Measurements from ENCODE around the gene RAD51B.
A peak's percentile ranks its signal among the peaks of the same experiment; 100 is the strongest.

The RAD51B gene

DNA sequence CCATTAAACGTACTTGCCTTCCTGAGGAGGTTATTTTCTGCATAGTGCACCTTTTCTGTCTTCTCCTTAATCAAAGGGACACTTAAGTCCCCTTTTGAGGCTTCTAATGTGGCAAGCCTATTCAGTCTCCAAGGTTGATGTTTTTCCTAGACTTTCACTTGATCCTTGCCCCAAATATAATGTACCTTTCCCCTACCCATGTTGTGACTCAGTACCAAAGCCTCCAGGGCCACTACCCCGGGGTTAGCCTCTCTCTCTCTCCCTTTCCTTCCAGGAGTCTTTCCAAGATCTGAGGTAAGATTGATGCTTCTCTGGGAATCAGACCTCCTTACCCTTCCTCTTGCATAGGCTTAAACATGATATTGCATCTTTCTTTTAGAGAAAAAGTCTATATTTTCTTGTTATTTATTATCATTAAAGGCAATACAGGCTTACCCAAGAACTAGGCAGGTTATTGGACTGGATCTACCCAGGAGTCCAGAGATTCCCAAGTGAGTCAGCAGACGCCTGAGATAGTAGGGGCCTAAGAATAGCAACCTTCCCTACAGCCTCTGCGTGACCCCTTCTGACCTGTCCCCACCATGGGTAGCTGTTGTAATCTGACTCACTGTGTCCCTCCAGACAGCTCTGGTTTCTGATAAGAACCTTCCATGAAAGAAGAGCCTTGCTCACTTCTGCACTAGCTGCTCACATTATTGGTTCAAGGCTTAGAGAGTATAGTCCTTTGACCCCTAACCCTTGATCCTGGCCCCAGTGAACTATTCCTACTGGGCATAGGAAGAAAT, 800.4 kb downstream of the RAD51B start:
- DNase-seq: no peak

- DNase-seq: peak; percentile 29
Measured at GRCh38 chr14:68621400-68622365, 802.1 kb downstream of the RAD51B start.

GRCh38 chr14:68622856-68623255, 803.3 kb downstream of the RAD51B start:
- DNase-seq: peak; percentile 33

GRCh38 chr14:68623307-68623706, 803.7 kb downstream of the RAD51B start:
- DNase-seq: peak; percentile 12

DNA sequence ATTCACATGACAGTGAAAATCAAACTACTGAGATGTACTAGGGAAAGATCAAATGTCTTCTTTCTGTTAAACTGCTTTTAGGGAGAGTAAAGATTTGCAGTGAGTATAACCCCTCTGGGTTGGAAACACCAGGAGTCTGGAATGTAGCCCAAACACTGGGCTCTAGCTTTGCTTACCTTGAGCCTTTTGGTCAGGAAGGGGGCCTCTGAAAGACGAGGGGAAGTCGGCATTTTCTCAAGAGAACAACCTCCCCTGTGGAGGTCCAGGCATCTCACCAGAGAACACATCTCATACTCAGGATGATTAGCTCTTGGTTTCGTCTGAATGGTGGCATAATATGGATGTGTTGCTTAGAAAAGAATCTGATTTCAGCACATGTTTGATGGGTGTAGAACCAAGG, 804.2 kb downstream of the RAD51B start:
- no peak for DNase-seq

DNA sequence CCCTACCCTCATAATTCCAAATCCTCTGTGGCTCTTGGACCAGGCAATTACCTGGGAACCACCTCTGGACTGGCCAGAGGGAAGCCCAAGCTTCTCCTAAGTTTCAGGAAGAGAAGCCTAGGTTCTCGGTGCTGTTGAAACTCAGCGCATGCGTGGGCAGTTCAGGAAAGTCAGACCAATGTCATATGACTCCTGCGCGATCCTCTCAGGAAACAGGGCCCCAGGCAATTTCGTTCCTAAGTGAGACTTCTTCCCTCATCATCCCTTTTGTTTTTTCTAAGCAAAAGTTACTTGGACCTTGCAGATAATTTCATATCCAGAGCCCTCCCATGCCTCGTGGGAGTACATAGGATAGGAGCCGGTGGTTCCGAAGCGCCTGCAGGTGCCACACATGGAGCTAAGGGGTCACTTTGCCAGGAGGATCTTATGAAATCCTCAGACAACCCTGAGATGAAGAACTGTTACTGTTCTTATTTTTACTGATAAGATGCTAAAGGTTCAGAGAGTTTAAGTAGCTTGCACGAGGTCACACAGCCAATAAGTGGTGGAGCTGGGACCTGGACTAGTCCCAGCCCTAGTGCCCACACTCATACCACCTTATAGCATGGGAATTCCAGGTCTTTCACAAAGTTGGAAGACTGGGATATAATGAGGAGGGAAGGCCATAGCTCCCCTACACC, 805.1 kb downstream of the RAD51B start:
- no peak for DNase-seq

DNA sequence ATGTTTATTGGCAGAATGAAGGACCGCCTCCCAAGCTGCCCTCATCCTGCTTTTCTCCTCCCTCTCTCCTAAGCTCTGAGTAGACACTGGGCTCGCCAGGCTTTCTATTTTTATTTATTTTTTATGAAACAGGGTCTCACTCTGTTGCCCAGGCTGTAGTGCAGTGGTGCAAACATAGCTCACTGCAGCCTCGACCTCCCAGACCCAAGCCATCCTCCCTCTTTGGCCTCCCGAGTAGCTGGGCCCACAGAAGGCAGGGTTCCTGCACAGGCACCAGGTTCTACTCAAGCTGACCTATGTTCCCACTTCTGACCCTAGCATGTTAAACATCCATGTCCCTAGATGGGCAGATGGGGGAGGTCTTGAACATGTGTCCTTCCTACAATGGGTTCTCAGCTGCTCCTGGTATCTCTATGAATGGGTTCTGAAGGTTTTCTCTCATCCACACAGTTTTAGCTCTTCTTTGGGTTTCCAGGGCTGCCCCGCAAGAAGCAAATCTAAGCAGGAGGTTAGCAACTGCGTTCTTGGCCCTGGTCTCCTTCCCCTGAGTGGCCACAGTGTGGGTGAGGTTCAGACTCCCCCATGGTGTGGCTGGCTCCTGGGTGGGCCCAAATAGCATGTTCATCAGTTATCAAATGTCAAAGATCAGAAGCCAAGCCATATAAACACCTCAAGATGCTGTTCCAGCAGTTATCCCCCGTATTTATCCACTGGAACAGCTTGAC, 805.9 kb downstream of the RAD51B start:
- DNase-seq: no peak

DNA sequence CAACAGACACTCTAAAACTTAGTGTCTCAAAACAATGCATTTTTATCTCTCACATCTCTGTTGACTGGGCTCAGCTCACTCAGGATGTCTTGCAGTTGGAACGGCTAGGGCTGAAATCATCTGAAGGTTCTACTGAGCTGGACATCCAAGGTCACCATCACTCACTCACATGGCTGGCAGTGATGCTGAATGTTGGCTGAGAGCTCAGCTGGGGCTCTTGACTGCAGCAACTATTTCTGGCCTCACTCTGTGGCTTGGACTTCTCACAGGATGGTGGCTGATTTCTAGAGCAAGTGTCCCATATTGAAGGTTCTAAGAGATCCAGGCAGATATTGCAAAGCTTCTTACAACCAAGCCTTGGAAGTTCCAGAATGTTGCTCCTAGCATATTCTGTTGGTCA, 806.8 kb downstream of the RAD51B start:
- DNase-seq: no peak

- no peak for DNase-seq
Measured at GRCh38 chr14:68627050-68627867, 807.7 kb downstream of the RAD51B start.

- DNase-seq: no peak
Measured at GRCh38 chr14:68627868-68628604, 808.5 kb downstream of the RAD51B start.

- no peak for DNase-seq
Measured at GRCh38 chr14:68628605-68629310, 809.2 kb downstream of the RAD51B start.

DNA sequence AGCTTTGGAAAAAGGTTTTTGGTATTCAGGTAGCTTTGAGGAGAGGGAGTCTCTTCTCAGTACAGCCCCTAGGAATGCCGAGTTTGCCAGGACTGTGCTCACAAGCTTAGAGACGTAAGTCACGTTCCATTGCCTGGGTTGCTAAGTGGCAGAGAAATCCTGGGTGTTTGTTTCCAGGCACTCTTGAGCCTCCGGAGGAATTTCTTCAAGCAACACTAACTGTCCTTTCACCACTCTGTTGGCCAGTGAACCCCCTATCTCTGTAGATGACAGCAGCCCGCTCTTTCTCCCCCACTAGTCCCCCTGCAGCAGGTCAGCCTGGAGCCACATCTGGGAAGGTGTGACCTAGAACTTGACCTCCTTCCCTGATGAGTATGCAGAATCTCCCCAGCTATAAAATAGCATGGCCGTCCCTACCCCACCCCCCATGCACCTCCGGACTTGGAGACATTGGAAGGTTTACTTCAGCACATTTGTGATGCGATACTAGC, 810.5 kb downstream of the RAD51B start:
- no peak for DNase-seq

GRCh38 chr14:68630611-68631393, 811.2 kb downstream of the RAD51B start:
- no peak for DNase-seq

DNA sequence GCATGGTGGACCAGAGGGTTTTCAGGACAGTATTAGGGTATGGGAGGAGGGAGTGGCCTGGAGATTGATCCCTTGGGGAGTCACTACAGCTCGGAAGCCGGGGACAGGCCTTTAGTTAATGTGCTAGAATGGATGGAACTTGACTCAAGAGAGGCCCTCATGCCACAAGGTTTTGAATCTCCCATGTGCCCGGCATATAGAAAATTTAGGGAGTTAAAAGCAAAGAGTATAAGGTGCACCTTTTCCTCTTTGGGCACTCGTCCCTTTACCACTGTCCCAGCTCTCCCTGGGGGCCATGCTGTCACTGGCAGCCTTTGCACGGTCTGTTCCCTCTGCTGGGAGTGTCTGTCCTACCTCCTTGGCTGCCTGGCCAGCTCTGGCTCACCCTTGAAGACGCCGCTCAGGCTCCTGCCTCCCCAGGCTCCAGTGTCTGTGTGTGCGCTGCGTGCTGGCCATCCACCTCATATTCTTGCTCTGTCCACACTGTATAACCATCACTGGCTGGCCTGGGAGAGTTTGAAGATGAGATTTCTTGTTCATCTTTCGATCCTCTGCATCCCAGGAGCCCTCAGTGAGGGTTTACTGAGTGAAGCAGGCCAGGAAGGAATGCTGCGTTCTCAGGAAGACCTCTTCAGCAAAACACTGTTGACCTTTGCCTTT, 811.9 kb downstream of the RAD51B start:
- DNase-seq: no peak

DNA sequence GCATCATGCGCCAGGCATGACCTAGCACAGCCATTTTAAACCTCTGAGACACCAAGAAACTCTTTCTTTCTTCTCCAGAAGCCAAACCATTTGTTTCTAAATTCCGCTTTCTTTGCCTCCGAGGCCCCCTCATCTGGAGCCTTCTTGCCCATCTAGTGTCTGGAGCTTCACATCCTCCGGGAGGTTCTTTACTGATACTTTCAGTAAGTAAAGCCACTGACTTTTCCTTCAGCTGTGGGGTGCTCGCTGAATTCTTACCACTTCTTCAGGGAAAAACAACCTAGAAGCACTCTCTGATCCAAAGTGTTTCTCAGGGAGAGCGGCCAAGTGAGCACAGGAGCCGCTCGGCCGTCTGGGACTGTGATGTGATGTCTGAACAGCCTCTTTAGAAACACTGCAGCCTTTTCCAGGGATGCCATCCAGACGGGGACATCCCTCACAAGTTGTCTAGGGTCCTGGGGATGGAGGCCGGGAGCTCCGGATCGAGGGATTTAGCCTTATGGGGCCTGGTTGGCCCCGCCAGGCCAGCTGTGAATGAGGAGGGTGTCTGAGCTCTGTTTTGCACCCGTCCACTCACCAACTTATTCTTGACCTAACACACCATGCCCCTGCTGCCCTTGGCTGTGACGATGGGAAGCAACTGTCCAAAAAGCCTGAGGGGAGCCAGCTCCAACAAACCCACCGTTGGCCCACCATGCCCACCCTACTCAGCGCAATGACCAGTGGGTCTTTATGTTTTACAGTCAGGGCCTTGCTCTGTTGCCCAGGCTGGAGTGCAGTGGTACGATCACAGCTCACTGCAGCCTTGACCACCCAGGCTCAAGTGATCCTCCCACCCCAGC, 812.7 kb downstream of the RAD51B start:
- no peak for DNase-seq

DNA sequence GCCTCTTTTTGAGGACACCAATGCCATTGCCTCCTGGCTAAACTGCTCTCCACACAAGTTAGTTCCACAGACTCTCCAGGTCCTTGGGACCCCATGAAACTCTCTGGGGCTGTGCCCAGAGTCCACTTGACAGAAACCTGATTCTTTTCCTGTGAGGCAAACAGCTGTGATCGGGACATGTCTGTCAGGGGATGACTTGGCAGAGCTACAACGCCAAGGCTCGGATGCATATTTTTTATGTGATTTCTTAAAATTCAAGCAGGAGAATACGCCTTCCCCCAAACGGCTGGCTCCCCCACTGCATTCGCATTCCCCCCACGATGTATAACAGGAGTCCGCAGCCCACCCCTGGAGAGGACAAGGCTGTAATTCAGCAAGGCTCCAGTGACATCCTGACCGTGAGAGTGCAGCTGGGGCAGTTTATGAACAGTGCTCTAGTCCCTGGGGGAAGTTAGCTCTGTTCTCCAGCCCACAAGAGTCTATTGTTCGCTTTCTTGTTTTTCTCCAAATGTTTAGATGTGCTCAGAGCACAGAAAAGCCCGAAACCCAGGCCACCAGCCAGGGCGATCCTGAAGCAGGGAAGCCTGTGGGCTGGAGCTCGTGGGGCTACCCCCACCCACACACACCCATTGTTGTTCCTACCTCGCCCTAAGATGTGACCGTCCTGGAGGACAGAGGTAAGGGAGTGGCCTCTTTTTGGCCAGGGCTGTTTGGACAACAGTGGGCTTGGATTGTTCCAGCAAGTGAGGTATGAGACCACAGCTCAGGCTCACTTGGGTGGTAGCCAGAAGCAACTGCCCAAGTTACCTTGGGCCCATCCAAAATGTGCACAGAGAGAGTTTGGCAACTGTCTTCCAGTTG, 813.8 kb downstream of the RAD51B start:
- peak; percentile 36 for DNase-seq

- no peak for DNase-seq
Measured at GRCh38 chr14:68634332-68634731, 814.8 kb downstream of the RAD51B start.
